Stimulated activated naive CD4-positive, alpha-beta T cell (primary cell): ENCODE results near the gene TMEM128.
"Not testable (repeated sequence)": the region's sequence is repeated elsewhere in the genome, so short reads cannot be mapped to it uniquely, and the experiment has no call there.

Experiments used
- DNase-seq, 6 experiments: peaks; one replicate each; lab custom pipeline; 2025; lab: John Stamatoyannopoulos, UW

Gene TMEM128

DNA sequence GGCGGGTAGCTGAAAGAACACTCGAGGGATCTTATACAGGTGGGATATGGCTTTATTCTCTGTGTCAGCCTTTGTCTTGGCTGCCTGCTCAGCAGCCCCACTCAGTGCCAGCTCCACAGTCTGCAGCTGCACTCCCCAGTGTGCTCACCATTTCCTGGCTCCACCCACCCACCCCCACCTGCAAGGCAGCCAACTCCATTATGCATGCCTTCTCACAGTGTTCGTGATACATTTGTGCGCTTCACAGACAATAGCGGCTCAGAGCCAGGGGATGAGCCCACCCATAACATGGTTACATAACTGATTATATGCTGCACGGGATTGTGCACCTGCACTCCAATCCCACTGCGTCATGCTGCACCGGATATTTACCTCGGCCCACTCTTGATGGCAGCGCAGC lies 8.8 kb upstream of the TMEM128 start:
- no peak for DNase-seq

GRCh38 chr4:4254666-4255065 lies 6.6 kb upstream of the TMEM128 start:
- DNase-seq: no peak

- no peak for DNase-seq
Observed at GRCh38 chr4:4254199-4254598, 6.2 kb upstream of the TMEM128 start.

- DNase-seq: no peak
Observed at GRCh38 chr4:4249866-4250265, 1.8 kb upstream of the TMEM128 start.

GRCh38 chr4:4249342-4249741 lies 1.3 kb upstream of the TMEM128 start:
- DNase-seq: not testable (repeated sequence)

GRCh38 chr4:4248885-4249203 lies 821 bp upstream of the TMEM128 start:
- DNase-seq: no peak

- DNase-seq: no peak
Observed at GRCh38 chr4:4247696-4248028, 361 bp downstream of the TMEM128 start.

- DNase-seq: no peak
Observed at GRCh38 chr4:4245172-4245571, 2.9 kb downstream of the TMEM128 start.

DNA sequence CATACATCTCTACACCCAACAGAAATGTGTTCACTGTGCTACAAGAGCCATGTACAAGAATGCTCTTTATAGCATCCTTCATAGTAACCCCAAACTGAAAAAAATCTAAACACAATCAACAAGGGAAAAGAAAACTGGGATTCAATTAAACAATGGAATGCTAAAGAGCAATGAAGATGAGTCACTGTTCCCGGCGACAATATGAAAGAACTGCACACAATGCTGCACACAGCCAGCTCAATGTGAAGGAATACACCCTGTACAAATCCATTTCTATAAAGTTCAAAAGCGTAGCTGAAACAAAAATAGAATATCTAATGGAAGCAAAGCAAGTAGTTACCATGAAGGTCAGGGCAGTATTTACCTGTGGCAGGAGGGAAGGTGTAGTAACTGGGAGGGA lies 8.5 kb downstream of the TMEM128 start:
- not testable (repeated sequence) for DNase-seq

DNA sequence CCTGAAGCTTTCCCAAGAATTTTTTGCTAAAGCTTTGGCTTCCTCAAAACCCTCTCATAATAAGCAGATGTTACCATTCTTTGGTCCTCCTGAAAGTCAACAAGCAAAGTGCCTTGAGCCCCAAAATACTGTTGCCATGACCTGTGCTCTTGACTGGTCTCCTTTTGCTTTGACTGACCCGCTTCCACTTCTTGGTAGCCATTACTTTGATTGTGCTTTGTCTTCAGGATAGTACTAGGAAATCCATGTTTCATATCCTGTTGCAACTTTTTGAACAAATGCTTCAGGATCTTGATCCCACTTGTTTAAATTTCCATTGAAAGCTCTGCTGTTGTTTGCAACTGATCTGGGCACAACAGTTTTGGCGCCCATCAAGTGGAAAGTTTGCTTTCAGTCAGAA lies 14.4 kb downstream of the TMEM128 start:
- no peak for DNase-seq

DNA sequence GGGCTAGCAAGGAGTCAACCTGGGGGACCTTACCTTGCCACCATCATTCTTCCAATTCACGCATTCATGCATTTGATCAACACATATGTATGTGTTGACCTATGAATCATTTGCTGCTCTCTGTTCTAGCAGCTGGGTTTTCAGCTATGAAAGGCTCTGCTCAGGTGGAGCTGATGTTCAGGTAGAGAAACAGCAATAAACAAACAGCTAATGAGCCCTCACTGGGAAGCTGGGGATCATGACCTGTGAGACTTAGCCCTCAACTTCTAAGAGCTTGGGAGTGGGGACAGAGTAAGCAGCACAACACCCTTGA lies 19.7 kb downstream of the TMEM128 start:
- no peak for DNase-seq

DNA sequence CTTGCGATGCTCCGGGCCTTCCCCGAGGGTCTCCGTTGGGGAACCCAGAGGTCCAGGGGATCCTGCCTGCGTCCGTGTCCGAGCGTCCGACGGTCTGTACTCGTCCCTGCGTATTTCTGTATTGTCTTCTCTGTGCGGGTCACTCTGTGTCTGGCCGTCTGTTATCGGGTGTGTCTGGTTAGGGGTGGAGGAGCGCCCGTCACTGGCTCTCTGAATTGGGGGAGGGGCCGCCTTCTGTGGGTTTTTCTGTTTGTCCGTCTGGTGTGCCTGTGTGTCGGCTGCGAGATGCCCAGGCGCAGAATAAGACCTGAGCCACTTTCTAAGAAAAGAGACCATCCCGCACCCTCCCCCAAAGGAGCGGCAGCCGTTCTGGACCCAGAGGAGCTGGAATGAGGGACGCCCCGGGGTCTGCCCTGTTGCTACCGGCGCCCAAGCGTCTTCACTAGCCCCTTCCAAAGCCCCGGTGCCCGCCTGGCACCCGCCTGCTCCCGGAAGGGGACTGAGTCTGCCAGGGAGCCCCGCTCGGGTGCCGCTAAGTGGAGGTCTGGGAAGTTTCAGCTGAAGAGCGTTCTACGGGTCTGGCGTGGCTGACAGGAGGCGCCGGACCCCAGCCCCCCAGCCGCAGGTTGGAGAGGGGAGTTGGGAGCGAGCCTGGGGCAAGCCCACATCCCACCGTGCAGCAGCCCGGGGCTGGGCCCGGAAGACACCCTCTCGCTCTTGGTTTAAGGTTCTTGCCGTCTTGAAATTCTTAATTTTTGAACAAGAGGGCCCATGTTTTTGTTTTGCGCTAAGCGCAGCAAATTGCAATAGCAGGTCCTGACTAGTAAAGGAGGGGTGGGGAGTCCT lies 20.3 kb downstream of the TMEM128 start:
- no peak for DNase-seq

DNA sequence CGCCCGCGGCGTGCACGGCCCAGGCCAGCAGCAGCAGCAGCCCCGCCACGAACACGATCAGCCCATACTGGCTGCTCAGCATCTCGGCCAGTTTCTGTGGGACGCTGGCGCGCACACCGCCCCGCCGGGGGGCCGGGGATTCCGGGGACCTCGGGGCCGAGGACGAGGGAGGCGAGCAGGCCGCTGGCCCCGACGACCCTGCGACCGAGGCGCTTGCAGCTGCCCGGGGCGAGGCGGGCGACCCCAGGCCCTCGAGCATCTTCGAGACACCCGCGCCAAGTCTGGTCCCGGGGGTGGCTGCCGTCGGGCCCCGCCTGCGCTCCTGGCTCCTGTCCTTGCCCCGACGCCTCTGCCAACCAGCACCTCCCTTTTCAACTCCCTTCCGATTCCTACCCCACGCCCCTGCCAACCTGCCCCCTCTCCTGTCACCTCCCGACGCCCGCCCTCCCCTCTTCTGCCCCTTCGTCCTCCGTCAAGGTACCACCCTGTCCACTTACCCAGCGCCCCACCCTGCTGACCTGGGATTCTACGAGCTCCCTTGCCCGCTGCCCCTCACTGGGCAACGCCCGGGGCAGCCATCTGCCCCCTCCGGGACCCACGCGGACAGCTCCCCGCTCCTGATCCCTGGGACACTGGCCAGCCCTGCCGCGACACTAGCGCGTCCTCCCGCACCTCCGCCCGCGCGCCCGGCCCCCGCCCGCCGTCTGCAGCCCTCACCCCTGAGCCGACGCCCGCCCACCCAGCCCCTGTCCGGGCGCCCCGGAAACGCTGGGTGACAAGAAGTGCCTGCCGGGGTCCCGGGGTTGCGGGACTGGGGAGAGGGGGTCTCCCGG lies 21.2 kb downstream of the TMEM128 start, which contains the start of gene OTOP1:
Gene OTOP1, minus strand, starts transcription at position 324 of the 833 bp plus-strand sequence. Its CDS starts 65 bp downstream, at position 259.
- DNase-seq: no peak

- DNase-seq: no peak
Observed at GRCh38 chr4:4225915-4226605, 22.0 kb downstream of the TMEM128 start.

- DNase-seq: no peak
Observed at GRCh38 chr4:4217113-4217512, 30.9 kb downstream of the TMEM128 start.

DNA sequence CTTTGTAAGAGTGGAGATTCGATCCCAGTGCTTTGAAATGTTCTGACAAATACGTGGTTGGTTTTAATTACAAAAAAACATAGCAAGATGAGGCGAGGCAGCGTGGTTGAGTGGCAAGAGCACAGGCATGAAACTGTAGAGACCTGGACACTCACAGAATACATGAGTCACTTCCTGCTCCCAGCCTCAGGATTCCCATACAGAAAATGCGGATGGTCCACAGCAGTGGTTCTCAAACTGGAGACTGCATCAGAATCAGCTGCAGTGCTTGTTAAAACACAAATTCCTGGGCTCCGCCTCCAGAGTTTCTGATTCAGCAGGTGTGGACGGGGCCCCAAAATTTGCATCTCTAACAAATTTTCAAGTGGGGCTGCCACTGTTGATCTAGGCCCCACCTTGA lies 31.4 kb downstream of the TMEM128 start:
- no peak for DNase-seq

DNA sequence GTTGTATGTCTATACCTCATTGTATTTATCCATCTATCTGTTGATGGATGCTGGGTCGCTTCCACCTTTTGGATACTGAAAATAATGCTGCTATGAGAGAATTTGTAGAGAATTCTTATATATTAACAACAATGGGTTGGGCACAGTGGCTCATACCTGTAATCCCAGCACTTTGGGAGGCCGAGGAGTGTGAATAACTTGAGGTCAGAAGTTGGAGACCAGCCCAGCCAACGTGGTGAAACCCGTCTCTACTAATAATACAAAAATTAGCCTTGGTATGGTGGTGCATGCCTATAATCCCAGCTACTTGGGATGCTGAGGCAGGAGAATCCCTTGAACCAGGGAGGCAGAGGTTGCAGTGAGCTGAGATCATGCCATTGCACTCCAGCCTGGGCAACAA lies 34.3 kb downstream of the TMEM128 start:
- not testable (repeated sequence) for DNase-seq

- DNase-seq: no peak
Observed at GRCh38 chr4:4206204-4206603, 41.8 kb downstream of the TMEM128 start.

- no peak for DNase-seq
Observed at GRCh38 chr4:4204401-4204745, 43.6 kb downstream of the TMEM128 start.

- DNase-seq: no peak
Observed at GRCh38 chr4:4203688-4204400, 44.2 kb downstream of the TMEM128 start.

DNA sequence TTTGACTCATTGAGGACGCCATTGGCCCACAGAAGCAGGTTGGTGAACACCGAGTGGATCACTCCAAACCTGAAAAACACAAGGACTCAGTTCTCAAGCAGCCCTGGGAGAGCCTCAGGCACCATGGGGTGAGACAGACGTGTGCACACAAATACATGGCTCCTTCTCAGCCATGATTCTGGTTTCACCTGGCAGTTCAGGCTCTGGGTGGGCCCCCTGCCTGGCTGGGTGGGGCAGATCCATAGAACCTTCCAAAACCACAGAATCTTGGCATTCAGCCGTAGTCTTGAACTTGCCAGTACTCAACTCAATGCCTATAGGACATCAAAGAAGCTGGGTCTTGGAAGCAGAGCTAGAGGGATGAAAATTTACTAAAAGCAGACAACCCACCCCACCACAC lies 45.5 kb downstream of the TMEM128 start:
- no peak for DNase-seq

GRCh38 chr4:4200624-4201023 lies 47.4 kb downstream of the TMEM128 start:
- no peak for DNase-seq
